Measurements from ENCODE around the gene FLT3.

Gene FLT3

GRCh38 chr13:27971776-27972477, 128.4 kb downstream of the FLT3 start:
- H3K36me3 ChIP-seq (ENCODE audit: control insufficient read depth, insufficient read depth, low read length) = no peaks in the 10 kb centered on the region
- peaks cover 5% of the 10 kb centered on the region for H3K27me3 ChIP-seq (replicated peaks; ENCODE audit: control insufficient read depth, insufficient read depth, low read length)
- TF ChIP-seq, protein P1, sequence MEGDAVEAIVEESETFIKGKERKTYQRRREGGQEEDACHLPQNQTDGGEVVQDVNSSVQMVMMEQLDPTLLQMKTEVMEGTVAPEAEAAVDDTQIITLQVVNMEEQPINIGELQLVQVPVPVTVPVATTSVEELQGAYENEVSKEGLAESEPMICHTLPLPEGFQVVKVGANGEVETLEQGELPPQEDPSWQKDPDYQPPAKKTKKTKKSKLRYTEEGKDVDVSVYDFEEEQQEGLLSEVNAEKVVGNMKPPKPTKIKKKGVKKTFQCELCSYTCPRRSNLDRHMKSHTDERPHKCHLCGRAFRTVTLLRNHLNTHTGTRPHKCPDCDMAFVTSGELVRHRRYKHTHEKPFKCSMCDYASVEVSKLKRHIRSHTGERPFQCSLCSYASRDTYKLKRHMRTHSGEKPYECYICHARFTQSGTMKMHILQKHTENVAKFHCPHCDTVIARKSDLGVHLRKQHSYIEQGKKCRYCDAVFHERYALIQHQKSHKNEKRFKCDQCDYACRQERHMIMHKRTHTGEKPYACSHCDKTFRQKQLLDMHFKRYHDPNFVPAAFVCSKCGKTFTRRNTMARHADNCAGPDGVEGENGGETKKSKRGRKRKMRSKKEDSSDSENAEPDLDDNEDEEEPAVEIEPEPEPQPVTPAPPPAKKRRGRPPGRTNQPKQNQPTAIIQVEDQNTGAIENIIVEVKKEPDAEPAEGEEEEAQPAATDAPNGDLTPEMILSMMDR (IDR thresholded peaks at IDR 0.05; ENCODE audit: insufficient read depth, low read length, poor library complexity, severe bottlenecking) = no peak
- no peak overlapping the region for H3K4me3 ChIP-seq (replicated peaks; ENCODE audit: low read depth, low read length)
- DNase-seq (ENCODE audit: extremely low read depth, insufficient read length) = no peak

DNA sequence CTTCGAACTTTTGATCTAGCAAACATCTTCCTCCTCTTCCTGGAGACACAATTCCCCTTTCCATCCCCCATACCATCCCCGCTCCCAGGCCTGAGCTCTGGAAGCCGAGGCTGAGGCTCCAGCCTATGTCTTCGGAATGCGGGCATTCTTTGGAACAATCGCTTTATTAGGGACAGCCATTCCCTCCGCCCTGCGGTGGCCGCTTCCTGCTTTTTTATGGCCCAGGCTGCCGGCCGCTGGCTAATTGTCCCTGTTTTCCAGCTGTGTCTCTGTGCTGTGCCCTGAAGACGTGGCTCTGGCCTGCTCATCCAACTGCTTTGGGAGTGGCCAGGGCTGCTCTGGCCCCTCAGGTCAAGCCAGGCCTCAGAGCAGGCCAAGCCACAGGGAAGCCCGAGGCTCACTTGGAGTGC, 129.1 kb downstream of the FLT3 start:
- TF ChIP-seq, protein P1 (IDR thresholded peaks at IDR 0.05; ENCODE audit: insufficient read depth, low read length, poor library complexity, severe bottlenecking) = no peak
- H3K27me3 ChIP-seq (replicated peaks; ENCODE audit: control insufficient read depth, insufficient read depth, low read length) = peaks cover 5% of the 10 kb centered on the region
- H3K36me3 ChIP-seq (ENCODE audit: control insufficient read depth, insufficient read depth, low read length) = no peaks in the 10 kb centered on the region
- H3K4me3 ChIP-seq (replicated peaks; ENCODE audit: low read depth, low read length) = no peak overlapping the region
- DNase-seq (ENCODE audit: extremely low read depth, insufficient read length) = no peak

GRCh38 chr13:27970382-27971235, 129.8 kb downstream of the FLT3 start:
- H3K27me3 ChIP-seq (replicated peaks; ENCODE audit: control insufficient read depth, insufficient read depth, low read length) = peaks cover 1% of the 10 kb centered on the region
- no peaks in the 10 kb centered on the region for H3K36me3 ChIP-seq (ENCODE audit: control insufficient read depth, insufficient read depth, low read length)
- no peak for DNase-seq (ENCODE audit: extremely low read depth, insufficient read length)
- no peak overlapping the region for H3K4me3 ChIP-seq (replicated peaks; ENCODE audit: low read depth, low read length)
- TF ChIP-seq, protein P1 (IDR thresholded peaks at IDR 0.05; ENCODE audit: insufficient read depth, low read length, poor library complexity, severe bottlenecking) = no peak

DNA sequence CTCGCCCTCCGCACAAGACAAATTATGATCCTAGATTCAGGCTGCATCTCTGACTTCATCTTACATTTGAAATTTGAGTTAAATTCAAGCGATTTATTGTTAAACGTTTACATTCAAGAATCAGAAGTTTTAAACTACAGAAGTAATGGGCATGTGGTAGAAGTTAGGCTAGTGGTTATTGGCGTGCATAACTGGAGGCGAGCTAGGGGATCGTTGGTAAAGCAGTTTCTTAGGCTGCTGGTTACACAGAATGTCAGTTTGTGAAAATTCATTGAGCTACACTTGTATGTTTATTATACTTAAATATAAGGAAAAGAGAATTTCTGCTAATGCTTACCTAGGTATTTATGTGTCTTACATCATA, 130.5 kb downstream of the FLT3 start:
- no peak for DNase-seq (ENCODE audit: extremely low read depth, insufficient read length)
- Histone ChIP-seq H3K36me3 (ENCODE audit: control insufficient read depth, insufficient read depth, low read length) (no peaks in the 10 kb centered on the region), H3K4me3 (replicated peaks; ENCODE audit: low read depth, low read length) (no peak overlapping the region), H3K27me3 (replicated peaks; ENCODE audit: control insufficient read depth, insufficient read depth, low read length) (peaks cover 3% of the 10 kb centered on the region)
- TF ChIP-seq, protein P1 (IDR thresholded peaks at IDR 0.05; ENCODE audit: insufficient read depth, low read length, poor library complexity, severe bottlenecking) = no peak

DNA sequence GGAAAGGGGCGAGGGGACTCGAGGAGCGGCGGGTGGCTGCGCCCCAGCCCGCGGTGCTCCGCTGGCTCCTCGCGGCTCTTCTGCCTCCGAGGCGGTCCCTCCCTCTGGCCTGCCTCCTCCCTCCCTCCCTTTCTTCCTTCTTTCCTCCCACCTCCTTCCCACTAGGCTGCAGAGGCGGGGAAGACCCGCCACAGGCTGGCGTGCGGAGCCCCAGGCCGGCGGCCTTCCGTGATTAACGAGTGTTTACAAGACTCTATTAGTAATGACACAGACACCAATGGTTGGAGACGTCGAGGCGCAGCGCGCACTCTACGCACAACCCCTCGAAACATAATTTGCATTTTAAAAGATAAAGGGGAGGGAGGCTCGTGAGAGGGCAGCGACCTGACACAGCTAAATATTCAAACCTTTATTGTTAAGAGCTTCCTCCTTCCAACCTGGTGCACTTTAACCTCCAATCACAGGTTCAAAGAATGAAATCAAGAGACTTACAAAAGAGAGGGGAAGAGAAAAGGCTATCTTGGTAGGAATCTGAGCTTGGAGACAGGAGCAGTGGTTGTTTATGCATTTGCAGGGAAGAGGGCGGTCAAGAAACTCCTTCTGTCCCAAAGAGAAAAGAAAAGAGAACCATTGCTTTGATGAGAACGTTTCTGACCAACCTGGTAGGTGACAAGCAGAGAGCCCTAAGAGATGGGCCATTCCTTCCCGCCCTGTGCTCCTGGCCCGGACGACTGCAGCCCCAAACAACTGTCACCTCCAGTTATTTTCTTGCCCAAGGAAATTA, 131.1 kb downstream of the FLT3 start, which contains the start of gene CDX2:
Gene CDX2, minus strand, starts transcription at position 234 of the 784 bp plus-strand sequence. CDS start 309 bp downstream, outside the sequence.
- TF ChIP-seq, protein P1 (IDR thresholded peaks at IDR 0.05; ENCODE audit: insufficient read depth, low read length, poor library complexity, severe bottlenecking) = no peak
- Histone ChIP-seq H3K4me3 (replicated peaks; ENCODE audit: low read depth, low read length) (no peak within 1 kb of the TSS), H3K27me3 (replicated peaks; ENCODE audit: control insufficient read depth, insufficient read depth, low read length) (peaks cover 2% of the 10 kb centered on the region; the same call in 1 of the 2 replicates), H3K36me3 (ENCODE audit: control insufficient read depth, insufficient read depth, low read length) (no peaks in the 10 kb centered on the region)
- DNase-seq (ENCODE audit: extremely low read depth, insufficient read length) = no peak

Data from GM06990 (cell line).